Trophoblast cell (in vitro differentiated cells and primary cell): ENCODE measurements around the gene KIF1C.
A peak's percentile ranks its signal among the peaks of the same experiment; 100 is the strongest.

Experiments
- DNase-seq, 2 donors: peaks; one replicate each; pipeline ENCODE4 v3.0.0-alpha.2; 2016
- H2AFZ ChIP-seq: 2 replicates; pipeline ENCODE4 v1.6.1; 2013; ENCODE audit warnings: low read length, moderate library complexity, mild to moderate bottlenecking; ENCODE audit not compliant: insufficient read depth, poor library complexity
- H2AK5ac ChIP-seq: 2 replicates; pipeline ENCODE4 v1.6.1; 2013; ENCODE audit warnings: mild to moderate bottlenecking, low read length
- H2BK120ac ChIP-seq: 2 replicates; pipeline ENCODE4 v1.6.1; 2013; ENCODE audit warnings: low read length, mild to moderate bottlenecking, moderate library complexity; ENCODE audit not compliant: insufficient read depth, poor library complexity
- H2BK12ac ChIP-seq: 2 replicates; pipeline ENCODE4 v1.6.1; 2013; ENCODE audit warnings: mild to moderate bottlenecking, low read length, moderate library complexity
- H2BK5ac ChIP-seq: 2 replicates; pipeline ENCODE4 v1.6.1; 2013; ENCODE audit warnings: low read length, low read depth, moderate library complexity, mild to moderate bottlenecking; ENCODE audit not compliant: poor library complexity
- H3K14ac ChIP-seq: 2 replicates; pipeline ENCODE4 v1.6.1; 2013; ENCODE audit warnings: mild to moderate bottlenecking, low read length
- H3K18ac ChIP-seq: 2 replicates; pipeline ENCODE4 v1.6.1; 2013; ENCODE audit warnings: mild to moderate bottlenecking, low read length
- H3K23ac ChIP-seq: 2 replicates; pipeline ENCODE4 v1.6.1; 2013; ENCODE audit warnings: low read length
- H3K27ac ChIP-seq: 2 replicates; pipeline ENCODE4 v1.5.1; 2013; ENCODE audit warnings: low read depth, mild to moderate bottlenecking, inconsistent platforms, low read length, moderate library complexity
- H3K27me3 ChIP-seq: 2 replicates; pipeline ENCODE4 v1.6.1; 2013; ENCODE audit warnings: inconsistent platforms, mild to moderate bottlenecking, low read length, moderate library complexity; ENCODE audit not compliant: insufficient read depth
- H3K36me3 ChIP-seq, 2 experiments: 1 replicate in 1 of 2; 2 replicates in 1 of 2; pipeline ENCODE4 v1.6.1; 2013; ENCODE audit warnings: low read length in 2 of 2, mild to moderate bottlenecking in 2 of 2, moderate library complexity in 1 of 2; ENCODE audit not compliant: insufficient read depth in 2 of 2, control insufficient read depth in 1 of 2
- H3K4ac ChIP-seq: 2 replicates; pipeline ENCODE4 v1.6.1; 2013; ENCODE audit warnings: low read depth, mild to moderate bottlenecking, low read length, moderate library complexity
- H3K4me1 ChIP-seq, 2 experiments: 1 replicate in 1 of 2; 2 replicates in 1 of 2; pipeline ENCODE4 v1.6.1; 2013; ENCODE audit warnings: low read length in 2 of 2, mild to moderate bottlenecking in 2 of 2, moderate library complexity in 1 of 2; ENCODE audit not compliant: insufficient read depth in 2 of 2, control insufficient read depth in 1 of 2
- H3K4me2 ChIP-seq: 2 replicates; pipeline ENCODE4 v1.6.1; 2013; ENCODE audit warnings: inconsistent platforms, mild to moderate bottlenecking, low read length, moderate library complexity
- H3K4me3 ChIP-seq: 2 replicates; pipeline ENCODE4 v1.5.1; 2013; ENCODE audit warnings: mild to moderate bottlenecking, low read depth, low read length, inconsistent platforms
- H3K79me1 ChIP-seq: one replicate; pipeline ENCODE4 v1.6.1; 2013; ENCODE audit warnings: low read length
- H3K79me2 ChIP-seq: 2 replicates; pipeline ENCODE4 v1.6.1; 2013; ENCODE audit warnings: low read length, mild to moderate bottlenecking; ENCODE audit not compliant: control insufficient read depth, insufficient read depth, poor library complexity
- H3K9ac ChIP-seq: 2 replicates; pipeline ENCODE4 v1.6.1; 2013; ENCODE audit warnings: mild to moderate bottlenecking, low read length
- H3K9me3 ChIP-seq: 2 replicates; pipeline ENCODE4 v1.6.1; 2013; ENCODE audit warnings: low read depth, mild to moderate bottlenecking, control low read depth, inconsistent platforms, low read length; ENCODE audit not compliant: insufficient read depth
- H4K12ac ChIP-seq: 2 replicates; pipeline ENCODE4 v1.6.1; 2013; ENCODE audit warnings: low read depth, mild to moderate bottlenecking, low read length, moderate library complexity
- H4K8ac ChIP-seq: 2 replicates; pipeline ENCODE4 v1.6.1; 2013; ENCODE audit warnings: low read depth, mild to moderate bottlenecking, low read length, moderate library complexity
- H4K91ac ChIP-seq: one replicate; pipeline ENCODE4 v1.6.1; 2013; ENCODE audit warnings: low read depth, mild to moderate bottlenecking, low read length, moderate library complexity
- WGBS: extraction: QIAGEN DNeasy Blood & Tissue Kit; methylation state at CpG from one replicate; pipeline ENCODE4 v1.1.7; 2013; ENCODE audit warnings: missing lambda C conversion rate; ENCODE audit not compliant: insufficient read length, insufficient coverage; ENCODE audit errors: extremely low coverage; 5-methylcytosine and 5-hydroxymethylcytosine counted together

Gene KIF1C

GRCh38 chr17:4953451-4953961 lies 44.2 kb upstream of the KIF1C start:
- peak overlapping the region; percentile 2 for H3K14ac ChIP-seq
- H3K9ac ChIP-seq: no peak overlapping the region
- no peak overlapping the region for H2AK5ac ChIP-seq
- H3K4ac ChIP-seq: no peak overlapping the region
- no peak overlapping the region for H3K23ac ChIP-seq
- H3K4me1 ChIP-seq: peaks cover 11 to 21% of the 10 kb centered on the region in 2 experiments
- peaks cover 2% of the 10 kb centered on the region for H3K9me3 ChIP-seq
- peak overlapping the region; percentile 23 for H3K27ac ChIP-seq
- H2BK5ac ChIP-seq: no peak overlapping the region
- DNase-seq: no peak
- H4K12ac ChIP-seq: no peak overlapping the region
- H3K18ac ChIP-seq: no peak overlapping the region
- no peaks in the 10 kb centered on the region for H3K27me3 ChIP-seq
- H3K4me2 ChIP-seq: no peak overlapping the region
- peak overlapping the region; percentile 42 for H2BK12ac ChIP-seq
- H3K79me1 ChIP-seq: peaks cover 20% of the 10 kb centered on the region
- peaks cover 10% of the 10 kb centered on the region for H3K79me2 ChIP-seq
- no peak overlapping the region for H4K8ac ChIP-seq
- WGBS: no CpG with 5 or more reads among the region's 14 CpGs
- H3K4me3 ChIP-seq: no peak overlapping the region
- H4K91ac ChIP-seq: peak overlapping the region; percentile 5
- peaks cover 0 to 2% of the 10 kb centered on the region in 2 experiments for H3K36me3 ChIP-seq
- H2BK120ac ChIP-seq: peak overlapping the region; percentile 3
- no peak overlapping the region for H2AFZ ChIP-seq

GRCh38 chr17:4955091-4955490 lies 42.7 kb upstream of the KIF1C start:
- Histone ChIP-seq H3K79me1 (peaks cover 6% of the 10 kb centered on the region), H3K4me3 (no peak overlapping the region), H3K27me3 (no peaks in the 10 kb centered on the region), H3K36me3 (peaks cover 9 to 11% of the 10 kb centered on the region in 2 experiments), H2BK12ac (peak overlapping the region; percentile 29), H3K18ac (no peak overlapping the region), H3K4ac (no peak overlapping the region), H3K27ac (no peak overlapping the region), H3K4me1 (peaks cover 11 to 20% of the 10 kb centered on the region in 2 experiments), H3K14ac (no peak overlapping the region), H4K91ac (no peak overlapping the region), H2AFZ (no peak overlapping the region), H2BK5ac (no peak overlapping the region), H3K4me2 (no peak overlapping the region), H4K8ac (no peak overlapping the region), H4K12ac (no peak overlapping the region), H3K79me2 (peaks cover 3% of the 10 kb centered on the region), H3K9ac (no peak overlapping the region), H3K23ac (no peak overlapping the region), H2BK120ac (no peak overlapping the region), H3K9me3 (peaks cover 2% of the 10 kb centered on the region), H2AK5ac (peak overlapping the region; percentile 32)
- no peak for DNase-seq
- no CpG with 5 or more reads among the region's 8 CpGs for WGBS

- no CpG with 5 or more reads among the region's 10 CpGs for WGBS
- H3K9ac ChIP-seq: no peak overlapping the region
Measured at GRCh38 chr17:4956493-4957061, 41.2 kb upstream of the KIF1C start.

GRCh38 chr17:4958102-4958501 lies 39.6 kb upstream of the KIF1C start:
- Histone ChIP-seq H4K12ac (no peak overlapping the region), H3K23ac (no peak overlapping the region), H3K79me2 (no peaks in the 10 kb centered on the region), H3K4me2 (no peak overlapping the region), H3K27me3 (no peaks in the 10 kb centered on the region), H3K9me3 (peaks cover 2% of the 10 kb centered on the region), H3K9ac (no peak overlapping the region), H2AK5ac (no peak overlapping the region), H2BK120ac (no peak overlapping the region), H2BK5ac (no peak overlapping the region), H3K18ac (no peak overlapping the region), H3K14ac (no peak overlapping the region), H3K27ac (no peak overlapping the region), H3K4me1 (peaks cover 0 to 5% of the 10 kb centered on the region in 2 experiments), H3K36me3 (peaks cover 16 to 18% of the 10 kb centered on the region in 2 experiments), H2AFZ (no peak overlapping the region), H3K4ac (no peak overlapping the region), H3K79me1 (no peaks in the 10 kb centered on the region), H2BK12ac (no peak overlapping the region), H3K4me3 (no peak overlapping the region), H4K91ac (no peak overlapping the region), H4K8ac (no peak overlapping the region)
- DNase-seq: no peak
- WGBS: no CpG with 5 or more reads among the region's 3 CpGs

More at GRCh38 chr17:4956493-4957061, 41.2 kb upstream of the KIF1C start:
- H2BK5ac ChIP-seq: no peak overlapping the region
- H4K91ac ChIP-seq: no peak overlapping the region
- H3K4me1 ChIP-seq: peaks cover 0 to 6% of the 10 kb centered on the region in 2 experiments
- no peak overlapping the region for H4K8ac ChIP-seq
- H3K9me3 ChIP-seq: peaks cover 2% of the 10 kb centered on the region
- no peak overlapping the region for H3K18ac ChIP-seq
- DNase-seq: peak in 1 of 2 donors; percentile 12
- H2AFZ ChIP-seq: no peak overlapping the region
- peaks cover 16 to 18% of the 10 kb centered on the region in 2 experiments for H3K36me3 ChIP-seq
- no peak overlapping the region for H3K4me2 ChIP-seq
- no peaks in the 10 kb centered on the region for H3K79me2 ChIP-seq
- H3K4ac ChIP-seq: no peak overlapping the region
- no peak overlapping the region for H2AK5ac ChIP-seq
- H3K27me3 ChIP-seq: no peaks in the 10 kb centered on the region
- H3K27ac ChIP-seq: no peak overlapping the region
- H3K23ac ChIP-seq: no peak overlapping the region
- no peak overlapping the region for H3K14ac ChIP-seq
- no peak overlapping the region for H2BK120ac ChIP-seq
- no peaks in the 10 kb centered on the region for H3K79me1 ChIP-seq
- H3K4me3 ChIP-seq: no peak overlapping the region
- no peak overlapping the region for H4K12ac ChIP-seq
- H2BK12ac ChIP-seq: no peak overlapping the region
